Measurements from ENCODE around the gene MIDN.
A peak's percentile ranks its signal among the peaks of the same experiment; 100 is the strongest.
"Not testable (repeated sequence)": the region's sequence is repeated elsewhere in the genome, so short reads cannot be mapped to it uniquely, and the experiment has no call there.

The MIDN gene

DNA sequence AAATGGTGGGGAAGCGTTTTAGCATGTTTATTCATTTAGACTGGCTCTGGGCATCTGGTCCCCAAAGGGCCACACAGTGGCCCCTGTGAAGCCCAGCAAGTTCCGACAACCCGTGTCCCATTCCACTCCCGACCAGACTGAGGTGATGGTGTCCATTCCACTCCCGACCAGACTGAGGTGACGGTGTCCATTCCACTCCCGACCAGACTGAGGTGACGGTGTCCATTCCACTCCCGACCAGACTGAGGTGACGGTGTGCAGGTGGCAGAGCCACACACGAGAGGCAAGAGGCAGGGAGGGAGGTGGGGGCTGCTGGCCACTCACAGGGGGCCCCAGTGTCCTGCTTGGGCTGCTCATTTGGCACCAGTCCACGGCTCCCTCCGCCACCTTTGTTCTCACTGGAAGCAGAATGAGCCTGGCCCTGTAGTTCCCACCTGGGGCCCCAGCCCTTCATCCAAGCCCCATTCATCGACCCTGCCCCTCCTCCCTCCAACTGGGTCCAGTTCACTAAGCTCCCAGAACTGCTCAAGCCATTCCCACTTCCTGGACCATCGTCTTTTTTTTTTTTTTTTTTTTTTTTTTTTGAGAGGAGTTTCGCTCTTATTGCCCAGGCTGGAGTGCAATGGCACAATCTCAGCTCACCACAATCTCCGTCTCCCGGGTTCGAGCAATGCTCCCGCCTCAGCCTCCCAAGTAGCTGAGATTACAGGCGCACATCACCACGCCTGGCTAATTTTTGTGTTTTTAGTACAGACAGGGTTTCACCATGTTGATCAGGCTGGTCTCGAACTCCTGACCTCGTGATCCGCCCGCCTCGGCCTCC is 1.9 kb upstream of the MIDN start:
- DNase-seq: not testable (repeated sequence)

DNA sequence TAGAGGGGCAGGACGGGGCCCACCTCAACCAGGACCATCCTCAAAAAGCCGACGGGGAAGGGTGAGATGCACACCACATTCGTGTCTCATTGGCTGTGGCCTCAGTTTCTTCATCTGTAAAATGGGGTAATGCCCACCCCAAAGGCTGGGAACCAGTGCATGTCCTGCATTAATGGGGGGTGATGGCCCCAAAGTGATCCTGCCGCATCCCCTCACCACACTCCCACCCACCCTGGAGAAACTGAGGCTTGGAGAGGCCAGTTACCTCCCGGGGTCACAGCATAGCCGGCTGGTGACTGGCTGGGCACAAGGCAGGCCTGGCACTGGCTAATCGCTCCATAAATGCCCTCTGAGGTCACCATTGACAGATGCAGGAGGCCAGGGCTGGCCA is 640 bp upstream of the MIDN start:
- DNase-seq: no peak

DNA sequence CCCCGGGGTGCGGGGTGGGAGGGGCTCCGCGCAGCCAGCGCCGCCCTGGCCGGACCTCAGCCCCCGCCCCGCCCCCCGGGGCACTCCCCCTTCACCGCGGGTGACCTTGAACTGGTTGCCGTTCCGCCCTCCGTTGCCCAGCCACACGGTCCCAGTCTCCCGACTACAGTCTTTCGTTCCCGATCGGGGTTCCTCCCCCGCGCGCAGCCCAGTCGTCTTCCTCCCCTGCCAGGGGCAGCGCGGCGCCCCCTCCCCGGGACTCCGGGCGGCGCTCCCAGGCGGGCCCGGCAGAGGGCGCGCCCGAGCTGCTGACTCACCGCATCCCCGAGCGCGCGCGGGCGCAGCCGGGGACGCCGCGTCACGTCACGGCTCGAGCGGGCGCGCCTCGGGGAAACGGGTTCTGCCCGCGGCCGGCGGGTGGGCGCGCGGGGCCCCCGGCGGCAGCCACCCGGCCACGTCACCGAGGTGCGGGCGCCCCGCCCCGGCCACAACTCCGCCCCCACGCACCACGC is 459 bp downstream of the MIDN start:
- peak; percentile 77 to 92 (median 85) for DNase-seq

DNA sequence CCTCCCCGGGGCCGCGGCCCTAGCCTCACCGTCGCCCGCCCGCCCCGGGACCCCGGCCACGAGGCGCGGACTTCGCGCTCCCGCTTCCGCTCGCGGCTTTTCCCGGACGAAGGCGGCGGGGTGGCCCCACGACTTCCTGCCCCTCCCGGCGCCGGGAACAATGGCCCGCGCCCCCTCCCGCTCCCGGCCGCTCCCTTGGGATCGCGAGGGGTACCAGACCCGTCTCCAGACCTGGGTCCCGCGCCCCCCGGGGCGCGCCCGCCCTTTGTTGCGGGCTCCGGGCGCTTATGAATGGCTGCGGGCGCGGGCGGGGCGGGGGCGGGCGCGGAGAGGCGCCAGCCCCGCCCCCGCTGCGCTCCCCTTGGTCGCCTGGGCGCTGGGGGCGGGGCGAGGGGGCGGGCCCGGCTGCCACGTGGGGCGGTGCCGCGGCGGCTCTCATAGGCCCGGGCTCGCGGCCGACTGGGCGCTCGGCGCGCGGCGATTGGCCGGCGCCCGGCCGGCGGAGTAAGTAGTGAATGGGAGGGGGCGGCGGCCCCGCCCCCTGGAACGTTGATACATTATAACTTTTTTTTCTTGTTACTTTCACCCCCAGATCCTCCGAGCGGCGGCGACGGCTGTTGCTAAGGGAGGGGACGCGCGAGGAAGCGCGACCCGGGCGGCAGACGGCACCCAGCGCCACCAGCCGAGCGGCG is 1.1 kb downstream of the MIDN start:
- peak; percentile 92 to 96 (median 94) for DNase-seq

DNA sequence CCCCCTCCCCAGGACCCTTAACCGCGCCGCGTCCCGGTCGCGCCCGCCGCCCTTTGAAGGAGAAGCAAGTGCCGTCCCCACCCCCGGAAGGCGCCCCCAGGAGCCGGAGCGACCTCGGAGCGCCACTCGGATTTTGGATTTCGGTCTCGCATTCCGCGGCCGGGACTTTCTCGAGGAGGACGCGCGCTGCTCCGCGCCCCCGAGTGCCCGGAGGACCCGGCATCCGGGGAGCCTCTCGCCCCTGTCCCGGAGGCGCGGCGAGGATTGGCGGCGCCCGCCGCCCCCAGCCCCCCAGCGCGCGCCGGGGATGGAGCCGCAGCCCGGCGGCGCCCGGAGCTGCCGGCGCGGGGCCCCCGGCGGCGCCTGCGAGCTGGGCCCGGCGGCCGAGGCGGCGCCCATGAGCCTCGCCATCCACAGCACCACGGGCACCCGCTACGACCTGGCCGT is 1.6 kb downstream of the MIDN start:
- no peak for DNase-seq

DNA sequence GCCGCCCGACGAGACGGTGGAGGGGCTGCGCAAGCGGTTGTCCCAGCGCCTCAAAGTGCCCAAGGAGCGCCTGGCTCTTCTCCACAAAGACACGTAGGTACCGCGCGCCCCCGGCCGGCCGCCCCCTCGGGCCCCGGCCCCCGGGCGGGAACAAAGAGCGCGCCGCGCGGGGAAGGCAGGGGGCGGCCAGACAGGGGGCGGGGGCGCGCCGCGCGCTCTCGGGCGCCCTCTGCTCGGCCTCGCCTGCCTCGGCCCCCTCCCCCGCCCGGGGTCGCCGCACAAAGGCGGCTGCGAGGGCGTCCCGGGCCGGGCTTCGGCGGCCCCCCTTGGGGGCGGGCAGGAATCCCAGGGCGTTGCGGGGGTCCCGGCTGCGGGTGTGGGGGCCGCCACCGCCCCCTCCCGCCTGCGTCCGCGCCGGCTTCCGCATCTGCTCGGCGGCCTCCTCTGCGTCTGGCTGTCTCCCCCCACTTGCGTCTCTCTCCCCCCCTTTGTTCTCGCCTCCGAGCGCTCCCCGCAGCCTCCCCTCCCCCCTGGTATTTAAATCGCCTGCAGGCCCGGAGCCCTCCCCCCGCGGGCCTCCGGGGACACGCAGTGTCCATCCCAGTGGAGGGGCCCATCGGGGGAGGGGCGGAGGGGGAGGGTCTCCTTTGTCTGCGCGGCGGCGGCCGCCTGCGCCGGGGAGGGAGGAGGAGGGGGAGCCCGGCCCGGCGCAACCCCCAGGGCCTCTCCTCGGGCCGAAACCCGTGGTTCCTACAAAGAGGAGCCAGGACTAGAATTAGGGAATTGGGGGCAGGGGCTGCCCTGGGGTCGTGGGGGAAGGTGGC is 2.3 kb downstream of the MIDN start:
- DNase-seq: peak; percentile 53 to 83 (median 68)

DNA sequence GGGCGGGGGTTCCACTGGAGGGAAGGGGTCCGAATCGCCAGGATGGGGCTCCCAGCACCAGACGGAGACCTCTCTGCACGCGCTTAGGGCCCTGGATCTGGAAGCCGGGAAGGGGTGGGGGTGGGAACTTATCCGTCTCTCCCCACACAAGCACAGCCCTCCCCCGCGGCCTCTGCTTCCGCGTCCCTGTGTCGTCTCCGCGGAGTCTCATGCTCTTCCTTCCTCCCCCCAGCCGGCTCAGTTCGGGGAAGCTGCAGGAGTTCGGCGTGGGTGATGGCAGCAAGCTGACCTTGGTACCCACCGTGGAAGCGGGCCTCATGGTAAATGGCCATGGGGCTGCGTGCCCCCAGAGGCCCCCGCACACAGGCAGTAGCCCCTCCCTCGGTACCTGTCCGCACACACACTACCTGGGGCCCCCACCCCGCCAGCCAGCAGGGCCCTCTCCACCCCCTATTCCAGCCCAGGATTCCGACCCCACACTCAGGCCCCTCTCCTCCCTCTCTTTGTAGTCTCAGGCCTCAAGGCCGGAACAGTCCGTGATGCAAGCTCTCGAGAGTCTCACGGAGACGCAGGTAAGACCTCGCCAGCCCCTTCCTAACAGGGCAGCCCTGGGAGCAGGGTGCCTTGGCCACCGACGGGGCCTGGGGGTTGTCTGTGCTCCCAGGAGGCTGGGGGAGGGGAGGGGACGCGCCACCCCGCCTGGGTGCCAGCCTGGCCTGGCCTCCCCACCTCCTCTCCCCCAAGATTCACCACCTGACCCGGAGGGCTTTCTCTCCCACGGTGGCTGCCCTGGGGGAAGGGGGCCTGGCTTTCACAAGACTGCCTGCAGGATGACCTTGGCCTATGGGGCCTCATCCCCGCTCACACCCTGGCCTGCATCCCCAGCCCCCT is 3.2 kb downstream of the MIDN start:
- peak; percentile 56 to 75 (median 68) for DNase-seq

DNA sequence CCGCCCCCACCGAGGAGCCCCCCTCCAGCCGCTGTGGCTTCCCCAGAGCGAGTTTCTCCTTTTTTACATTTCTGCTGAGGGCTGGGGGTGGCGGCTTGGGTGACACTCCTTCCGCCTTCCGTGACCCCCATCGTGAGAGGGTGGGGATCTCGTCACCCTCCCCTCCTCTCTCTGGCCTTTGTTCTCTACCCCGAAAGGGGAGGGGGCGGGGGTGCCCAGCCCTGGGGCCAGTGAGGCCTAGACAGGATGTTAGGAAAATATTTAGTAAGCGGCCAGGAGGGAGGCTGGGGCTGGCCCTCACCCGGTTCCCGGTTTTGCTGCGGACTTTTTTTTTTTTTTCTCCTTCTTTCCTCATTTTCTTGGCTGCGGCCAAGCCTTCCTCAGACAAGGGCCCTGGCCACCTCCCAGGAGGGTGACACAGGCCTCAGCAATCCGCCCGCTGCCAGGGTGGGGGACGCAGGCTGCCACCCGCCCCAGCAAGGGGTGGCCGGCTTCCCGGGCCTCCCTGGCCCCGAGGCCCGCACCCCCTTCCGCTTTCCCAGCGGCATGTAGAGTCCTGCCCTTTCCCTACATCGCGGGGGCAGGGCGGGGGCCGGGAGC is 3.9 kb downstream of the MIDN start:
- DNase-seq: peak in 5 of 6 experiments; percentile 43 to 67 (median 56)

DNA sequence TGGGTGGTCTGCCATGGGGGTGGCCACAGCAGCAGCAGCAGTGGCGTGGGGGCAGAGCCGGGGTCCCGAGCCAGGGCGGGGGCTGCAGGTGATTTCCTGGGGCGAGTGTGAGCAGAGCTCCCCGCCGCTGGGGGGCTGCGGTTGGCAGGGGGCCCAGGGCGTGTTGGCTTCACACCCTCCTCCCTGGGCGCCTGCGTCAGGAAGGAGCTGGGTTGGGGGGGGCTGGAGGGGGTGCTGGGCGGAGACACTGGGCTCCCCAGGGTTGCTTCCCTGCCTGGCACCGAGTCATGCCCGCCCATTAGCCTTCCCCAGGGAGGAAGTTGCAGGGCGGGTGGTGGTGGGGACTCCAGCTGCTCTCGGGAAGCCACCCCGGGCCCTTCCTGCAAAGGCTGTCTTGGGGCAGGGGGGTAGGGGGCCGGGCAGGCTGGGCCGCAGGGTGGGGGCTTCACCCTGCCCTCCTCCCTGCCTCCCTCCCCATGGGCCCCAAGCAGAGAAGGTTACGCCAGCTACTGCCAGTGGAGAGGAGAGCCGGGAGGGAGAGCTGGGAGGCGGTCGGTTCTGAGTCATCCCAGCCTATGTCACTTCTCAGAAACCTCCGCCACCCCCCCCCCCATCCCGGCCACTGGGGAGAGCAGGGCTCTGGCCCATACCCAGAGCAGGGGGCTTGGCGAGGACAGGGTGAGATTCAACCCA is 4.6 kb downstream of the MIDN start:
- DNase-seq: peak; percentile 61 to 81 (median 67)

DNA sequence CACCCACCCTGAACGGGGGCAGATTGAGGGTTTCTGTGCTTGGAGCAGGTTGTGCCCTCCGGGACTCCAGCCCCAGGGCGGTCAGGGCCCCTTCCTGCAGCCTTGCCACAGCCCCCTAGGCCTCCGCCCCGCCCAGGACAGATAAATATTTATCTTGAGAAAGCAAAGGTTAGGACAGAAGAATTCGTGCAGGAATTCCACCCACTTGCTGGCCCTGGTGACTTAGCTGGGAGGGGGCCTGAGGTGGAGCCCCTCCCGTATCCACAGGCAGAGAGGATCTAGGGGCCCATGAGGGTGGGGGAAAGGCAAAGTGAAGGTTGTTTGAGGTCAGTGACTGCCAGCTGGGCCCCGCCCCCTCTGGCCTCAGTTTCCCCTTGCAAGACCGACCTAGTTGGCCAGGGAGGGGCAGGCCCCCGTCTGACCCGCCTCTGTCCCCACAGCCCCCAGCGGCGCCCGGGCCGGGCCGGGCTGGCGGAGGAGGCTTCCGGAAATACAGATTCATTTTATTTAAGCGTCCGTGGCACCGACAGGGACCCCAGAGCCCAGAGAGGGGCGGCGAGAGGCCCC is 5.2 kb downstream of the MIDN start:
- no peak for DNase-seq

DNA sequence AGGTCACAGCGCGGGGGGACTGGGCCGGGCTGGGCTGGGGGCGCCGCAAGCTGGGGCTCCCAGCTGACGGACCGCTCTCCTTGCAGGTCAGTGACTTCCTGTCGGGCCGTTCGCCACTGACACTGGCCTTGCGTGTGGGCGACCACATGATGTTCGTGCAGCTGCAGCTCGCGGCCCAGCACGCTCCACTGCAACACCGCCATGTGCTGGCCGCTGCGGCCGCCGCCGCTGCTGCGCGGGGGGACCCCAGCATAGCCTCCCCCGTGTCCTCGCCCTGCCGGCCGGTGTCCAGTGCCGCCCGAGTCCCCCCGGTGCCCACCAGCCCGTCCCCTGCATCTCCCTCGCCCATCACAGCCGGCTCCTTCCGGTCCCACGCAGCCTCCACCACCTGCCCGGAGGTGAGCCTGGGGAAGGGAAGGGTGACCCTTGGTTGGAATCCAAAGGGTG is 5.7 kb downstream of the MIDN start:
- DNase-seq: no peak

DNA sequence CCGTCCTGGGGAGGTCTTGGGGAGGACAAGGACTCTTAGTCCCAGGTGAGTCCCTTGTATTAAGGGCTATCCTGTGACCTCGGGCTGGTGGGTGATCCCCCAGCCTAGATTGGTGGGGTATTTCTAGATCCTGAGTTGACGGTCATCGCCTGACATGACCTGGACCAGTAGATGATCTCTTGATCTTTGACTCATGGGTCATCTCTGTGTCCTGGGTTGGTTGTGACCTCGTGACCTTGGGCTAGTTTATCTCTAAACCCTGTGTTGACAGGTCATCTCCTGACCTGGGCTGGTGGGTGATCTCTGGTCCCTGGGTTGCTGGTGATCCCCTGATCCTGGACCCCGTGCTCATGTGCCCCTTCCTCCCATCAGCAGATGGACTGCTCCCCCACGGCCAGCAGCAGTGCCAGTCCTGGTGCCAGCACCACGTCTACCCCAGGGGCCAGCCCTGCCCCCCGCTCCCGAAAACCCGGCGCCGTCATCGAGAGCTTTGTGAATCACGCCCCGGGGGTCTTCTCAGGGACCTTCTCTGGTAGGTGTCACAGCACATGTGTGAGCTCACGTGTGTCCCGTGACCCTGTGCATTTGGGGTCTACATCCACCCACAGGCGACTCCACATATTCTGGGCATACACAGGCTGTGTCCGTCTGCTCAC is 6.3 kb downstream of the MIDN start:
- DNase-seq: no peak

DNA sequence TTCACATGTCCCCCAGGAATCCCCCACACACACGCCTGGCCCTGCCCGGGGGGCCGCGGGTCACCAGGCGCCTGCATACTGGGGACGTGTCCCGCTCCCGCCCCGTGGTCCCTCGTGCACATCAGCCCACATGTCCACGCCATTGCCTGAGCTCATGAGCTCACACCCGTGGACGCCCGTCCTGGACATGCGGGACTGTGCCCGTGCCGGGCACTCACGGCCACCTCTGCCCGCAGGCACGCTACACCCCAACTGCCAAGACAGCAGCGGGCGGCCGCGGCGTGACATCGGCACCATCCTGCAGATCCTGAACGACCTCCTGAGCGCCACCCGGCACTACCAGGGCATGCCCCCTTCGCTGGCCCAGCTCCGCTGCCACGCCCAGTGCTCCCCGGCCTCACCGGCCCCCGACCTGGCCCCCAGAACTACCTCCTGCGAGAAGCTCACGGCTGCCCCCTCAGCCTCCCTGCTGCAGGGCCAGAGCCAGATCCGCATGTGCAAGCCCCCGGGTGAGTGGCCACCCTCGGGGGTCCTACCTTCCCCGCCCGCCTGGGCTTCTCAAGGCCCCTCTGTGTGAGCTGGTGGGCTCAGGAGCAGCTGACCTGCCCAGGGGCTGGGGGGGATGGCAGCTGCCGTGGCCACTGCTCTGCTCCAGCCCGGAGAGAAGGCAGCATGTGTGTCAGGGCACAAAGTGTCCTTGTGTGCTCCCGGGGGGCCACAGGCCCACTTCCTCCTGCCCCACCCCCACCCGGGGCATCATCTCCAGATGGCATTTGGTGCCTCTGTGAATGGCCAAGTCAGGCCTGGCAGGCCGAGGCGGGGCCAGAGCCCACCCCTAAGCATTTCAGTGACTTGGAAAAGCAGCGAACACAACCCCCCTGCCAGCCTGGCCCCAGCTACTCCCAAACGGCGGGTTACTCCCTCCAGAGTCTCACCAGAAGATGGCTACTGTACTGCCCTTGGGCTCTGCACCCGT is 7.1 kb downstream of the MIDN start:
- no peak for DNase-seq

DNA sequence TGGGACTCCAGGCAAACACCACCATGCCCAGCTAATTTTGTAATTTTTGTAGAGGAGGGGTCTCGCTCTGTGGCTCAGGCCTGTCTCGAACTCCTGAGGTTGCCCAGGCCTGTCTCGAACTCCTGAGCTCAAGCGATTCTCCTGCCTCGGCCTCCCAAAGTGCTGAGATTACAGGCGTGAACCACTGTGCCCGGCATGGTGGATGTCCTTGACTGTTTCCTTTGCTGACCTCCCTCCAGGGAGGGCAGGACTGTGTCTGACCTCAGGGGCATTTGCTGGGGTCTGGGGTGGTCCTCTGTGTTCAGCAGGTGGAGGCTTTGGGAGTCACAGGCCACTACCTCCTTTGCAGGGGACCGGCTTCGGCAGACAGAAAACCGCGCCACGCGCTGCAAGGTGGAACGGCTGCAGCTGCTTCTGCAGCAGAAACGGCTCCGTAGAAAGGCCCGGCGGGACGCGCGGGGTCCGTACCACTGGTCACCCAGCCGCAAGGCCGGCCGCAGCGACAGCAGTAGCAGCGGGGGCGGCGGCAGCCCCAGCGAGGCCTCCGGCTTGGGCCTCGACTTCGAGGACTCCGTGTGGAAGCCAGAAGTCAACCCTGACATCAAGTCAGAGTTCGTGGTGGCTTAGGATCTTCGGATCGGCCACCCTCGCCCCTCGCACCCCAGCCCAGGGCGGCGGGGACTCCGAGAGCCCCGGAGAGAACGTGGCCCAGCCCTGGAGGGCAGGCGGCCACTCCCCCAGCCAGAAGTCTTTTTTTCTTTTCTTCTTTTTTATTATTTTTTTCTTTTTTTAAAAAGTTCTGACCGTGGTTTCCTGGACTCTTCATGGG is 8.5 kb downstream of the MIDN start:
- DNase-seq: no peak

DNA sequence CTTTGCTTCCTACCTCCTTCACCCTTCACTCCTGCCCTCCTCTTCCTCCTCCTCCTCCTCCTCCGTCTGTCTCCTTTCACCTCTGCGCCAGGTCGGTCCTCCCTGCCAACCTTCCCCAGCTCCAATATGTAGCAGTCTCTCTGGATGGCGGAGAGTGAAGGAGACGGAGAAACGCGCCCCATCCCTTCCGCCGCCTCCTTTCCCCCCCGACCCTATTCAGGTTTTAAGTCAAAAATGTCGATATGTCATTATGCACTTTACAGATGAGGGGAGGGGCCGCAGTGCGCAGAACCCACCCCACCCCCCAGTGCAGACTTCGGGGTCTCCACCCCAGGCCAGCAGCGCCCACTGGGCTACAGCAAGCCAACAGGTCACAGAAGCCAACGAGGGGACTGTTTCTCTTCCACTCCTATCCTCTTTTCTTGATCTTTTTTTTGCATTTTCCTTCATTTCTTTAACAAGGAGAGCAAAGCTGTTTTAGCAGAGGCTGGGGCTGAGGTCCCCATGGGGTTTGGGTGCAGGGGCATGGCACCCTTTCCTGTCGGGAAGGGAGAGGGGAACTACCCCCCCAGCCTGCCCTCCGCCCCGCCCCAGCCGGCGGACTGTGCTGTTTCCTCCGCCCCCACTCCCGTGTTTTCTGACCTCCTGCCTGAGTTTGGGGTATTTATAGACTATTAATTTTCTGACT is 9.2 kb downstream of the MIDN start:
- no peak for DNase-seq

DNA sequence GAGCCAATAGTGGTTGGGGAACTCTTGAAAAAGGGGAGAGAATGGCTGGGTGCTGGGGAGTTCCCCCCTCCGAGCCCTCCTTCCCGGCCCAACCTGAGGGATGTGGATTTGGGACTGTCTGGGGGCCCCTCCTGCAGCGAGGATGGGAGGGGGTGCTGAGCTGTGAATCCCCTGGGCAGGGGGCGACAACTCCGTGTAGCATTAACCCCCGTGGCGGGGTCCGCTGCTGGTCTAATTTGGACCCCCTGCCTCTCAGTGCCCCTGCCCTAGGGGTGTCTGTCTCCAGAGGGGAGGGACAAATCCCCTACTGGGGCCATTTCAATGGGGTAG is 9.7 kb downstream of the MIDN start:
- no peak for DNase-seq

DNA sequence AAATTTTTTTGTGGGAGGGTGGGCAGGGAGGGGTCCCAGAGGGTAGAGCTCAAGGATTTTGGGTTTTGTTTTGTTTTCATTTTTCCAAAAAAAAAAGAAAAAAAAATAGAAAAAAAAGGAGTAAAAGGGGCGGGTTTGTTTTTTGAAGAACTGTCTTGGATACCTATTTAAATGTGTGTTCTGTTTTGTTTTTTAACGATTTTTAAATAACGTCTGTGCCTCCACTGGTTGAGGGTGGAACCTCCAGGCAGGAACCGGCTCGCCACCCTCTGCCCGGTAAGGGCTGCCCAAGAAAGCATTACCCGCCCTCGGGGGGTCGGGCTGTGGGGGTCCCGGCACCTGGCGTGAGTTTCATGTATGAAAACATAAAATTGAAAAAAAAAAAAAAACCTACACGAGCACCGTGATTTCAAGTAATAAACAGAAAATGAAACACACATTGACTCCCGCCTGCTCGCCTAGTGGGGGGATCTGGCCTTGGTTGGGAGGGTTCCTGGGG is 10.4 kb downstream of the MIDN start:
- peak in 2 of 6 experiments; percentile 75 to 88 for DNase-seq

Measured in stimulated activated naive CD4-positive, alpha-beta T cell (primary cell).